ENCODE measurements around the gene NECAB3. TPM values are rescaled to one million over a fixed set of nuclear protein-coding genes. Genes with fewer than 3 reads are reported as not detected.
"Not testable (repeated sequence)": the region's sequence is repeated elsewhere in the genome, so short reads cannot be mapped to it uniquely, and the experiment has no call there.

NECAB3 gene
- total RNA-seq, 1 donor from 2014 or later, result 27.0 TPM

DNA sequence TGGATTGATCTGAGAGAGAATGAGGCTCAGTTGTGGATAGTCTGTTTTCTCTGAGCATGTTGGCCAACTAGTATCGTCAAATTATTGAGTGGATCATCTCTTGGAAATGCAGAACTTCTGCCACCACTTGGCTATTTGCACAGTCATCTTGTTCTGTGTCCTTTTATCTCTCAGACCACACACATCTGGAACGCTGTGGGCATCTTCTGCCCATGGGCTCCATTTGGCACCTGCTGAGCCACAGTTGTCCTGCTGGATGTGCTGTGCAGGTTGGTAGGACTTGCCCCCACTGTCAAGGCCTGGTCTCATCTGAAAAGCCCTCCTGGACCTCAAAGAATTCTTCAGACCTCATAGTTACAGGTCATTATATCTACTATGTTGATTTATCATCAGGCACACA lies 28.8 kb downstream of the NECAB3 start:
- H3K4me3 Mint-ChIP-seq (ENCODE audit: low read depth), result no peak overlapping the region
- peaks cover 10% of the 10 kb centered on the region for H3K4me1 Mint-ChIP-seq (ENCODE audit: low read depth)
- no peaks in the 10 kb centered on the region for H3K27me3 Mint-ChIP-seq (ENCODE audit: low read depth)
- no peak overlapping the region for H3K27ac Mint-ChIP-seq
- no peak for DNase-seq (ENCODE audit: low spot score)
- peaks cover 27% of the 10 kb centered on the region for H3K36me3 Mint-ChIP-seq (ENCODE audit: low read depth)
- intact Hi-C loops (cut with micrococcal nuclease), result no loop called here
- H3K9me3 Mint-ChIP-seq, result no peaks in the 10 kb centered on the region

DNA sequence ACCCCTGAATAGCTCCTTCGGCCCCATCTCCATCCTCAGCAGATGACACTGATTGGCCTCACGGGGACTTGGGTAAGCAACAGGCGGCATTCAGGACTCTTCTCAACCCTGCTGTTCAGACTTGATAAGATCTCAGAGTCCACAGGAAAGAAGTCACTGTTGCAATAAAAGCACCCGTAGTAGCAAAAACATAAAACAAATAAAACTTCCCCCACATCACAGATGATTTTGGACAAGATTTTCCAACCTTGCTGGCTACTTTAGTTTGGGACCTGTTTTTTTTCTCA lies 29.2 kb downstream of the NECAB3 start:
- H3K27me3 Mint-ChIP-seq (ENCODE audit: low read depth), result no peaks in the 10 kb centered on the region
- H3K9me3 Mint-ChIP-seq, result no peaks in the 10 kb centered on the region
- H3K4me3 Mint-ChIP-seq (ENCODE audit: low read depth), result no peak overlapping the region
- no peak for DNase-seq (ENCODE audit: low spot score)
- peaks cover 10% of the 10 kb centered on the region for H3K4me1 Mint-ChIP-seq (ENCODE audit: low read depth)
- intact Hi-C loops (cut with micrococcal nuclease), result no loop called here
- no peak overlapping the region for H3K27ac Mint-ChIP-seq
- H3K36me3 Mint-ChIP-seq (ENCODE audit: low read depth), result peaks cover 31% of the 10 kb centered on the region

DNA sequence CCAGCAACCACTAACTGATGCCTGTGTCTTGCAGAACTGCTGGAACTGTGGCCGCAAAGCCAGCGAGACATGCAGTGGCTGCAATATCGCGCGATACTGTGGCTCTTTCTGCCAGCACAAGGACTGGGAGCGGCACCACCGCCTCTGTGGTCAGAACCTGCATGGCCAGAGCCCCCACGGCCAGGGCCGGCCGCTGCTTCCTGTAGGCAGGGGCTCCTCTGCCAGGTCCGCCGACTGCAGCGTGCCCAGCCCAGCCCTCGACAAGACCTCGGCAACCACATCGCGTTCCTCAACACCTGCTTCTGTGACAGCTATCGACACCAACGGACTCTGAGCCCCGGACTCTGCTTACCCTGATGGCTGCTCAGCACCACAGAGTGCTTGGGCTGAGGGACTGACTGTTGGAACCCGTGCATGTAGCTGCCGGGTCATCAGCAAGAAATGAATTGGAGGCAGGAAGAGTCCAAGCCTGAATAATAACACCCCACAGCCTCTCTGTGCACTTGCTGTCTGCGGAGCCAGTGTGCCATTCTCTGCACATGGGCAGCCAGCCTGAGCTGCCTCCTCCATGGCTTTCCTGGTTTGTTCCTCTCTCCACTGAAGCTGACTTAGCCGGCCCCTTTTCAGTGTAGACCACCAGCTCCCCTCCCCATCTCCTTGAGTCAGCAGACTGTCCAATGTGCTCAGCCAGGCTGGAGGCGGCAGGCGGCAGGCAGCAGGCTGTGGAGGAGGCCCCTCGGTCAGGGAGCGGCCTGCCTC lies 29.7 kb downstream of the NECAB3 start:
- no peak overlapping the region for H3K27ac Mint-ChIP-seq
- DNase-seq (ENCODE audit: low spot score), result no peak
- intact Hi-C loops (cut with micrococcal nuclease), result no loop called here
- H3K4me1 Mint-ChIP-seq (ENCODE audit: low read depth), result peaks cover 10% of the 10 kb centered on the region
- peaks cover 36% of the 10 kb centered on the region for H3K36me3 Mint-ChIP-seq (ENCODE audit: low read depth)
- no peaks in the 10 kb centered on the region for H3K9me3 Mint-ChIP-seq
- no peaks in the 10 kb centered on the region for H3K27me3 Mint-ChIP-seq (ENCODE audit: low read depth)
- no peak overlapping the region for H3K4me3 Mint-ChIP-seq (ENCODE audit: low read depth)

DNA sequence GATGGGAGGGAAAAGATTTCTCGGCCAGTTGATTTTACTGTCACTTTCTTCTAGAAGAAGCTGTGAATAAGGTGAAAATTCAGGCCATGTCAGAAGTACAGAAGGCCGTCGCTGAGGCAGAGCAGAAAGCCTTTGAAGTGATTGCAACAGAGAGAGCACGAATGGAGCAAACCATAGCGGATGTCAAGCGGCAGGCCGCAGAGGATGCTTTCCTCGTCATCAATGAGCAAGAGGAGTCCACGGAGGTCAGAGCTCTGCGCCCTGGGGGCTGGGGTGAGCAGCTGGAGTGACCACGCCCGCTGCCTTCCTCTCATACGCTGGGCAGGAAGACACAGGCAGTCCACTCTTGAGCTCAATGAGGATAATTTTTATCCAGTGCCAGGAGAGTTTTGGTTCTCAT lies 33.9 kb downstream of the NECAB3 start:
- Mint-ChIP-seq H3K27ac (no peak overlapping the region), H3K9me3 (no peaks in the 10 kb centered on the region), H3K4me1 (ENCODE audit: low read depth) (no peaks in the 10 kb centered on the region), H3K36me3 (ENCODE audit: low read depth) (peaks cover 42% of the 10 kb centered on the region), H3K27me3 (ENCODE audit: low read depth) (no peaks in the 10 kb centered on the region), H3K4me3 (ENCODE audit: low read depth) (no peak overlapping the region)
- intact Hi-C loops (cut with micrococcal nuclease), result no loop called here
- DNase-seq (ENCODE audit: low spot score), result no peak

DNA sequence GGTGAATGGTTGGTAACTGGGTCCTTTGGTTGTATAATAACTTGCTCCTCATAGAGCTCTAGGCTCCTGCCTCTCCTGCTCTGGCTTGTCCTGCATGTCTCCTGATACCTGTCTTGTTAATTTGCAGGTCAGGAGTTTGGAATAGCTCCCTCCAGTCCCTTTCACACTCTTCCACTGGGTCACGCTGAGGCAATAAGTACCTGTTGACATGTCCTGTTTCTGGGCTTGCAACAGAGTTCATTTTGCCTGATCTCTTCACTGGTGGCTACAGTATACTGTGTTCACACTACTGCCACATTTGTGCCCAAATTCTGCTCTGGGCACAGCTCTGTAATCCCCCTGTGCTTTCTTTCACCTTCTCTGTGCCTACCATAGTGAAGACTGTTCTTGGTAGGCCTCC lies 37.5 kb downstream of the NECAB3 start:
- Mint-ChIP-seq H3K4me1 (ENCODE audit: low read depth) (peaks cover 5% of the 10 kb centered on the region), H3K36me3 (ENCODE audit: low read depth) (peaks cover 42% of the 10 kb centered on the region), H3K4me3 (ENCODE audit: low read depth) (no peak overlapping the region), H3K9me3 (no peaks in the 10 kb centered on the region), H3K27me3 (ENCODE audit: low read depth) (no peaks in the 10 kb centered on the region), H3K27ac (no peak overlapping the region)
- intact Hi-C loops (cut with micrococcal nuclease), result no loop called here
- no peak for DNase-seq (ENCODE audit: low spot score)

DNA sequence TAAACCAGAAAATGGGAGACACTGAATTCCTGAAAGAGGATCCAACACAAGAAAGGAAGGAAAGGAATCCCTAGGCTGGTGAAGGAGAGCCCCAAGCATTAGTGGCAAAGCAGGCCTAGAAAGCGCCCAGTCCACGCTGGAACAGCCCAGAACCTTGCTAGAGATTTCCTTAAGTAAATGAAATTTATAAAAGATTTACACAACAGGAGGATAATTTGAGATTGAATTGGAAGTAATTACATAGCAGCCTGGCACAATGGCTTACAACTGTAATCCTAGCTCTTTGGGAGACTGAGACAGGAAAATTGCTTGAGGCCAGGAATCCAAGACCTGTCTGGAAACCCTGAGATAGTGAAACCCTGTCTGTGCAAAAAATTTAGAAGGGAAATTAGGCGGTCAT lies 38.9 kb downstream of the NECAB3 start:
- Mint-ChIP-seq H3K9me3 (no peaks in the 10 kb centered on the region), H3K4me1 (ENCODE audit: low read depth) (peaks cover 5% of the 10 kb centered on the region), H3K4me3 (ENCODE audit: low read depth) (no peak overlapping the region), H3K27me3 (ENCODE audit: low read depth) (no peaks in the 10 kb centered on the region), H3K27ac (no peak overlapping the region), H3K36me3 (ENCODE audit: low read depth) (peaks cover 40% of the 10 kb centered on the region)
- DNase-seq (ENCODE audit: low spot score), result no peak
- intact Hi-C loops (cut with micrococcal nuclease), result no loop called here

DNA sequence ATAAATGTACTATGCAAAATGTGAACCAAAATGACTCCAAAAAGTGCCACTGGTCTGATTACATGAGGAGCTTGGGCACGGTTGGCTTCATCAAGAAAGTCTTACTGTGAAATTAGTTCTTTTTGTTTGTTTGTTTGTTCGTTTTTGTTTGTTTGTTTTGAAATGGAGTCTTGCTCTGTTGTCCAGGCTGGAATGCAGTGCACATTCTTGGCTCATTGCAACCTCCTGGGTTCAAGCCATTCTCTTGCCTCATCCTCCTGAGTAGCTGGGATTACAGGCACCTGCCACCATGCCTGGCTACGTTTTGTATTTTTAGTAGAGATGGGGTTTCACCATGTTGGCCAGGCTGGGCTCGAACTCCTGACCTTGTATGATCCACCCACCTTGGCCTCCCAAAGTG lies 42.3 kb downstream of the NECAB3 start:
- H3K27me3 Mint-ChIP-seq (ENCODE audit: low read depth); intact Hi-C loops (cut with micrococcal nuclease); H3K9me3 Mint-ChIP-seq; H3K4me3 Mint-ChIP-seq (ENCODE audit: low read depth); H3K27ac Mint-ChIP-seq; DNase-seq (ENCODE audit: low spot score); H3K4me1 Mint-ChIP-seq (ENCODE audit: low read depth): not testable (repeated sequence)
- peaks cover 49% of the 10 kb centered on the region for H3K36me3 Mint-ChIP-seq (ENCODE audit: low read depth)

DNA sequence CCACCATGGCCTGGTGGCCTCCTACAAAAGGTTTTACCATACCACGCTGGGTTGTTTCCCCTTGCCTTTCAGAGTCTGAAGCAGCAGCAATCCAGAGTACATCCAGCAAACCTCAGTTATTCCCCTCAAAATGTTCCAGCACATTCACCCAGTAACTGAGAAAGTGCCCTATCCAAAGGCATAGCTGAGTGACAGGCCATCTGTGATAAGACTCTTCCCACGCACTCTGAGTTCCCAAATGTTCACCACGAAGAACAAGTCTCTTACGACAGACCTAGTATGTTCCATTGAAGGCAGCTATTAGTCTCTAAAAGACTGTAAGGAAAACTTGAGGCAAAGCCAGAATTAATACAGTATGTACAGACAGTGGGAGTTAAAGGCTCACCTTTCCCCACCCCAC lies 43.7 kb downstream of the NECAB3 start:
- H3K4me3 Mint-ChIP-seq (ENCODE audit: low read depth), result no peak overlapping the region
- no peak overlapping the region for H3K27ac Mint-ChIP-seq
- H3K9me3 Mint-ChIP-seq, result no peaks in the 10 kb centered on the region
- no peaks in the 10 kb centered on the region for H3K27me3 Mint-ChIP-seq (ENCODE audit: low read depth)
- H3K36me3 Mint-ChIP-seq (ENCODE audit: low read depth), result peaks cover 55% of the 10 kb centered on the region
- no peak for DNase-seq (ENCODE audit: low spot score)
- peaks cover 5% of the 10 kb centered on the region for H3K4me1 Mint-ChIP-seq (ENCODE audit: low read depth)
- intact Hi-C loops (cut with micrococcal nuclease), result no loop called here

DNA sequence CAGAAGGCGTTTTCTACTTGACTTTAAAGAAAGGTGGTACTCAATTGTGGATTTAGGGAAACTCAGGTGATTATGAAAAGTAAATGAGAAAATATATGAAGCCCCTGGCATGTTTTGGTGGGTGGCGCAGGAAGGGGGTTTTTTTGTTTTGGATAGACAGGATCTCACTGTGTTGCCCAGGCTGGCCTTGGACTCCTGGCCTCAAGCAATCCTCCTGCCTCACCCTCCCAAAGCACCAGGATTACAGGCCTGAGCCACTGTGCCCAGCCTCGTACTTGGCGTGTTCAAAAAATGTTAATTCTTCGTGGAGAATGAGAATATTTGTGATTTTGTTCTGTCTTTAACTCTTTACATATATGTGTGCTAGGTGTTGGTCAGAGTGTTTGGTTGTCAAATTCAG lies 44.2 kb downstream of the NECAB3 start:
- no peaks in the 10 kb centered on the region for H3K27me3 Mint-ChIP-seq (ENCODE audit: low read depth)
- no peak overlapping the region for H3K27ac Mint-ChIP-seq
- intact Hi-C loops (cut with micrococcal nuclease), result no loop called here
- H3K4me1 Mint-ChIP-seq (ENCODE audit: low read depth), result peaks cover 5% of the 10 kb centered on the region
- no peaks in the 10 kb centered on the region for H3K9me3 Mint-ChIP-seq
- no peak for DNase-seq (ENCODE audit: low spot score)
- H3K4me3 Mint-ChIP-seq (ENCODE audit: low read depth), result no peak overlapping the region
- peaks cover 58% of the 10 kb centered on the region for H3K36me3 Mint-ChIP-seq (ENCODE audit: low read depth)

DNA sequence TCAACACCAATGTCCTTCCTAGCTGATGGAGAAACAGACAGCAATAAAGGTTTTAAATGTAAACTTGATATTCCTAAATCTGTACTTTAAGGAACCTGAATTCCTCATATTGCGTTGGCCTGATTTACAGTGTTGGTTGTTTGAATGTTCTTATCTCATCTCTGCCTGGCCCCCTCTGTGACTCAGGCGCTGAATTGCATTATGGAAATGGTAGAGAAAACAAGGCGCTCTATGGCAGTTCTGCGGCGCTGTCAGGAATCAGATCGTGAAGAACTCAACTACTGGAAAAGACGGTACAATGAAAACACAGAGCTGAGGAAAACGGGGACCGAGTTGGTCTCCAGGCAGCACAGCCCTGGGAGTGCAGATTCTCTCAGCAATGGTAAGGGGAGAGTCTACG lies 44.7 kb downstream of the NECAB3 start:
- Mint-ChIP-seq H3K9me3 (no peaks in the 10 kb centered on the region), H3K27me3 (ENCODE audit: low read depth) (no peaks in the 10 kb centered on the region), H3K27ac (no peak overlapping the region), H3K4me3 (ENCODE audit: low read depth) (no peak overlapping the region), H3K36me3 (ENCODE audit: low read depth) (peaks cover 58% of the 10 kb centered on the region), H3K4me1 (ENCODE audit: low read depth) (peaks cover 5% of the 10 kb centered on the region)
- DNase-seq (ENCODE audit: low spot score), result no peak
- intact Hi-C loops (cut with micrococcal nuclease), result no loop called here

DNA sequence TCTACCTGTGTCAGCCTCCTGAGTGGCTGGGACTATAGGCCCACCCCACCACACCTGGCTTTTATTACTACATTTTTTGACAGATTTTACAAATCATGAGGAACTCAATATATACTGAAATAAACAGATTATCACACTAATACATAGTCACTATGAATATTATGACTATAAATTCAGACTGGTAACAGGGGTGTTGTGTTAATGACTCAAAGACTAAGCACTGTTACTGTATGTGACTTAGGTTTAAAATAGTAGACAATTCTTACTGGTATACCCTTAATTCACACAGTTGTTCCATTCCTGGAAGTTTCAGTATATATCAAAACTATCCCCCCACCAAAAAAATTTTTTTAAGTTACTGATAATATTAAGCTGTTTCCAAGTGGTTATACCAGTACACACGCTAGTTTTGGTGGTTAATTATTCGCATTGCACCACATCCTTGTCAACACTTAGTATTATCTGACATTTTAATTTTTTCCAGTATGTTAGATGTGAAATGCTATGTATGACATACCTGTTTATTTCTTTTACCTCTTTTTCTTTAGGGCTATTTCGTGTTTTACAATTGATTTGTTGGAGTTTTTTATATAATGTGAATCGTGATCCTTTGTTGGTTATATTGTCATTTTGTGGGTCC lies 46.5 kb downstream of the NECAB3 start:
- H3K9me3 Mint-ChIP-seq, result no peaks in the 10 kb centered on the region
- intact Hi-C loops (cut with micrococcal nuclease), result no loop called here
- peaks cover 4% of the 10 kb centered on the region for H3K4me1 Mint-ChIP-seq (ENCODE audit: low read depth)
- no peak overlapping the region for H3K27ac Mint-ChIP-seq
- no peak overlapping the region for H3K4me3 Mint-ChIP-seq (ENCODE audit: low read depth)
- H3K27me3 Mint-ChIP-seq (ENCODE audit: low read depth), result no peaks in the 10 kb centered on the region
- H3K36me3 Mint-ChIP-seq (ENCODE audit: low read depth), result peaks cover 64% of the 10 kb centered on the region
- DNase-seq (ENCODE audit: low spot score), result no peak

DNA sequence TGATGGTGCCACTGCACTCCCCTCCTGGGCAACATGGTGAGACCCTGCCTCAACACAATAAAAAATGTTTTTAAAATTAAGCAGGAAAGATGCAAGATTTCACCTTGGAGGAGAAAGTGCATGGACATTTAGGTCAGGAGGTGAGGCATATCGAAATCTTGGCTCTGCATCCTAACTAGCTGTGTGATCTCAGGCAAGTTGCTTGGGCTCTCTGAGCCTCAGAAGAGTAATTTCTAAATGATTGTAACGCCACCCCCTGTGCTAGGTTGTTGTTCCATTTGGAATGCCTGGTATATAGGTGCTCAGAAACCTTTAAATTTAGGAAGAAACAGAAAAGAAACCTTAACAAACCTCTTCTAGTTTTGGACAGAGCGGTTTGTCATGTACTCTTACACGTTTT lies 48.0 kb downstream of the NECAB3 start:
- no peak for DNase-seq (ENCODE audit: low spot score)
- Mint-ChIP-seq H3K4me1 (ENCODE audit: low read depth) (peaks cover 4% of the 10 kb centered on the region), H3K4me3 (ENCODE audit: low read depth) (no peak overlapping the region), H3K36me3 (ENCODE audit: low read depth) (peaks cover 66% of the 10 kb centered on the region), H3K9me3 (no peaks in the 10 kb centered on the region), H3K27ac (no peak overlapping the region), H3K27me3 (ENCODE audit: low read depth) (no peaks in the 10 kb centered on the region)
- intact Hi-C loops (cut with micrococcal nuclease), result no loop called here

DNA sequence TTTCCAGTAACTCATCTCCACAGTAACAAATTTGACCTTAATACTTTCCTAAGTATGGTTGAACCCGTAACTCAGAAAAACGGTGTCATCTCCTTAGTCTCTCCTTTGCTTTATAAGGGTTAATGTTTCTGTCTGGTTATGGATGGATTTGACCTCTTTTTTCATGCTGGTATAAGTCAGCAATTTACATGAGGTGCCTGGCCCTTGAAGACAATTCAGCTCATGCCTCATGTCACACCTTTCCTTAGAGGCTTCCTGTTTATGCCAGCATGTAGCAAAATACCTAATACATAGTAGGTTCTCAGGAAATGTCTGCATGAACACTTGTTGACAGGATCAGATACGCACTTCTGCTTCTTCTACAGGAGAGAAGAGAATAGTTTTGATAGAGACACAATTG lies 49.8 kb downstream of the NECAB3 start:
- Mint-ChIP-seq H3K9me3 (no peaks in the 10 kb centered on the region), H3K4me1 (ENCODE audit: low read depth) (peaks cover 4% of the 10 kb centered on the region), H3K27ac (no peak overlapping the region), H3K27me3 (ENCODE audit: low read depth) (no peaks in the 10 kb centered on the region), H3K4me3 (ENCODE audit: low read depth) (no peak overlapping the region), H3K36me3 (ENCODE audit: low read depth) (peaks cover 51% of the 10 kb centered on the region)
- intact Hi-C loops (cut with micrococcal nuclease), result no loop called here
- DNase-seq (ENCODE audit: low spot score), result no peak

Measured in activated T-helper 2 cell treated with anti-CD3 and anti-CD28 coated beads, Interferon-gamma antibody, Interleukin-2, Interleukin-4, amounts not matched to agents 10 μg/mL and 5 μg/mL and 100 μg/mL, durations not matched to agents 14 hours and 24 hours and 36 hours (primary cell).